Vagina (tissue), 2 donors: ENCODE data around the gene MBD3L2. TPM values are rescaled to one million over a fixed set of nuclear protein-coding genes. Genes with fewer than 3 reads are reported as not detected.
"Not testable (repeated sequence)": the region's sequence is repeated elsewhere in the genome, so short reads cannot be mapped to it uniquely, and the experiment has no call there.

ENCODE experiments used
- DNase-seq, 2 donors: peaks; one replicate each; pipeline ENCODE4 v3.0.0-alpha.2; 2017; ENCODE audit errors: extremely low spot score in 2 of 2
- H3K27ac ChIP-seq: fragments of 200-600 bp; sonication (generic); one replicate; pipeline ENCODE4 v1.5.1; 2019
- H3K27me3 ChIP-seq: fragments of 200-600 bp; sonication (generic); one replicate; pipeline ENCODE4 v1.5.1; 2019
- H3K36me3 ChIP-seq, 2 donors: fragments of 200-600 bp; sonication (generic); one replicate each; pipeline ENCODE4 v1.5.1; 2017 to 2019
- H3K4me1 ChIP-seq: fragments of 200-600 bp; sonication (generic); one replicate; pipeline ENCODE4 v1.5.1; 2019
- H3K4me3 ChIP-seq, 2 donors: fragments of 200-600 bp; sonication (generic); 1 replicate in 1 of 2; 2 replicates in 1 of 2; pipeline ENCODE4 v1.5.1; 2016 to 2019
- H3K9me3 ChIP-seq: fragments of 200-600 bp; sonication (generic); one replicate; pipeline ENCODE4 v1.5.1; 2019
- POLR2A ChIP-seq, 2 donors: fragments of 450-650 bp; IDR thresholded peaks; one replicate each; pipeline ENCODE4 v1.6.1; 2017; ENCODE audit warnings: antibody characterized with exemption in 2 of 2, mild to moderate bottlenecking in 2 of 2, moderate library complexity in 2 of 2
- POLR2AphosphoS5 ChIP-seq, 2 donors: sonication (generic); formaldehyde crosslinking; IDR thresholded peaks; one replicate each; pipeline ENCODE4 v1.9.0; 2017; ENCODE audit warnings: antibody characterized with exemption in 2 of 2, mild to moderate bottlenecking in 2 of 2, low read depth in 1 of 2; ENCODE audit not compliant: insufficient read depth in 1 of 2
- intact Hi-C: fragments of 100-400 bp; cut with DNase I; formaldehyde crosslinking; loops from one replicate; pipeline ENCODE4 v1.15.1; 2023
- total RNA-seq: library from RNA; depleted of rRNA; stranded (reverse); fragments of >200 nt; gene quantifications from one replicate; pipeline ENCODE4 v1.2.3, GENCODE V29; 2016
- TF ChIP-seq, protein P1 (sequence below), 3 experiments: fragments of 450-650 bp in 2 of 3; fragments of 200-600 bp in 1 of 3; sonication (generic) in 1 of 3; IDR thresholded peaks; one replicate each; pipeline ENCODE4 v1.5.1; 2017 to 2019; ENCODE audit warnings: antibody characterized with exemption in 3 of 3, mild to moderate bottlenecking in 2 of 3, moderate library complexity in 2 of 3

The MBD3L2 gene
- not detected for total RNA-seq

DNA sequence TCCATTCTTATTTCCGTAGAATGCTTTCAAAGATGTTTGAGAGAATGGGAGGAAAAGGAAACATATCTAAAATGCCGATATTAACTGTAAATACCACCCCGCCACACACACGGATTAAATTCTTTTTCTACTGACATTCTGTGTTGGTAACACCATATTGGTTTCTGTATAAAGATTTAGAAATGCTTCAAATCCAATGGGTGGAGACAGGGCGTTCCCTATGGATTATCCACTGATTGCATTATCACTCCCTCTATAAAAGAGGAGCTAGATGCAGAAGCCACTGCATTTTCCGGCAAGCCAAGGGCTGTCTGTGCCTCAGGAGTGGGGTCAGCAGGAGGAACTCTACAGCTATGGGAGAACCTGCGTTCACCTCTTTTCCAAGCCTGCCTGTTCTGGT is at the start of gene MBD3L2:
MBD3L2 (plus strand) TSS at position 301 of the 400 bp plus-strand sequence; CDS start at position 354, 53 bp downstream.
- intact Hi-C loops, H3K4me3 ChIP-seq, H3K4me1 ChIP-seq, H3K27ac ChIP-seq, DNase-seq, H3K9me3 ChIP-seq, H3K27me3 ChIP-seq, H3K36me3 ChIP-seq: not testable (repeated sequence)

DNA sequence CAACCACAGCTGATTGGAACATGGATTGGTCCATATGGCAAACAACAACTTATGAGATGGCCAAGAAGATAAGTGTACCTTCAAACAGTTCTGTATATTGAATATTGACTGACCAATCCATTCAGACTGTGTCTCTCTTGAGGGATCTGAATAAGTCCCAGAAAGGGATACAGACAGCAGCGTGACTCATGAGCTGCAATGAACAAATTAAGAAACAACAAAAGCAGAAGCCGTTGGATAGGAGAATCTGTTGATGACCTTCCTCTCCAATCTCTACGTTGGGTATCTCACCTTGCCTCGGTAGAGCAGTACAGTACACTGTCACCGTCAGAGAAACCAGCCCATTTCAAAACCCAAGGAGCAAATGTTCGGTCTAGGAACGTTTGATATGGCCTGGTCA is 49.2 kb upstream of the MBD3L2 start:
- Histone ChIP-seq H3K36me3 (no peaks in the 10 kb centered on the region), H3K9me3 (no peaks in the 10 kb centered on the region), H3K27me3 (no peaks in the 10 kb centered on the region), H3K4me1 (no peaks in the 10 kb centered on the region), H3K4me3 (no peak overlapping the region), H3K27ac (no peak overlapping the region)
- intact Hi-C loops, result no loop called here
- no peak for TF ChIP-seq POLR2AphosphoS5 (IDR thresholded peaks at IDR 0.05; ENCODE audit: insufficient read depth in 1 of 2, low read depth in 1 of 2)
- TF ChIP-seq POLR2A (IDR thresholded peaks at IDR 0.05), result no peak
- TF ChIP-seq, protein P1, sequence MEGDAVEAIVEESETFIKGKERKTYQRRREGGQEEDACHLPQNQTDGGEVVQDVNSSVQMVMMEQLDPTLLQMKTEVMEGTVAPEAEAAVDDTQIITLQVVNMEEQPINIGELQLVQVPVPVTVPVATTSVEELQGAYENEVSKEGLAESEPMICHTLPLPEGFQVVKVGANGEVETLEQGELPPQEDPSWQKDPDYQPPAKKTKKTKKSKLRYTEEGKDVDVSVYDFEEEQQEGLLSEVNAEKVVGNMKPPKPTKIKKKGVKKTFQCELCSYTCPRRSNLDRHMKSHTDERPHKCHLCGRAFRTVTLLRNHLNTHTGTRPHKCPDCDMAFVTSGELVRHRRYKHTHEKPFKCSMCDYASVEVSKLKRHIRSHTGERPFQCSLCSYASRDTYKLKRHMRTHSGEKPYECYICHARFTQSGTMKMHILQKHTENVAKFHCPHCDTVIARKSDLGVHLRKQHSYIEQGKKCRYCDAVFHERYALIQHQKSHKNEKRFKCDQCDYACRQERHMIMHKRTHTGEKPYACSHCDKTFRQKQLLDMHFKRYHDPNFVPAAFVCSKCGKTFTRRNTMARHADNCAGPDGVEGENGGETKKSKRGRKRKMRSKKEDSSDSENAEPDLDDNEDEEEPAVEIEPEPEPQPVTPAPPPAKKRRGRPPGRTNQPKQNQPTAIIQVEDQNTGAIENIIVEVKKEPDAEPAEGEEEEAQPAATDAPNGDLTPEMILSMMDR (IDR thresholded peaks at IDR 0.05), result no peak
- no peak for DNase-seq

DNA sequence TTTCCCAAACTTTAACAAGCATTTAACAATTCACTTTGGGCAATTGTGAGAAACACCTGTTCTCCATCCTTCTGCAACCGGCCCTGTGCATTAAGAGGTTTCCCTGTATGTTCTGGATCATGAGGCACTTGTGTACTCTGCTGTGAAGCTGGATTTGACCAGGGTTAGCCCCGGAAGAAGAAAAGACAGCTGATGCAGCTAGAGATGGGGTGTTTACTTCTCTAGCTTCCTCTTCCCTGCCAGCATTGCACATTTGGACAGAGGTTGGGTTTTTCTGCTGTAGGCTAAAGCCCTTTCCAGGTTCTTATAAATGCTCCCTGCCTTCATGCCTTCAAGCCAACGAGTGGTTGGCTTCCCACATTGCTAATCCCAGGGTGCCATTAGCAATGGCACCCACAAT is 48.8 kb upstream of the MBD3L2 start:
- Histone ChIP-seq H3K27ac (no peak overlapping the region), H3K9me3 (no peaks in the 10 kb centered on the region), H3K36me3 (no peaks in the 10 kb centered on the region), H3K27me3 (no peaks in the 10 kb centered on the region), H3K4me3 (no peak overlapping the region), H3K4me1 (no peaks in the 10 kb centered on the region)
- TF ChIP-seq POLR2AphosphoS5 (IDR thresholded peaks at IDR 0.05; ENCODE audit: insufficient read depth in 1 of 2, low read depth in 1 of 2) (no peak), POLR2A (IDR thresholded peaks at IDR 0.05) (no peak)
- TF ChIP-seq, protein P1 (IDR thresholded peaks at IDR 0.05), result no peak
- DNase-seq, result no peak
- intact Hi-C loops, result no loop called here

DNA sequence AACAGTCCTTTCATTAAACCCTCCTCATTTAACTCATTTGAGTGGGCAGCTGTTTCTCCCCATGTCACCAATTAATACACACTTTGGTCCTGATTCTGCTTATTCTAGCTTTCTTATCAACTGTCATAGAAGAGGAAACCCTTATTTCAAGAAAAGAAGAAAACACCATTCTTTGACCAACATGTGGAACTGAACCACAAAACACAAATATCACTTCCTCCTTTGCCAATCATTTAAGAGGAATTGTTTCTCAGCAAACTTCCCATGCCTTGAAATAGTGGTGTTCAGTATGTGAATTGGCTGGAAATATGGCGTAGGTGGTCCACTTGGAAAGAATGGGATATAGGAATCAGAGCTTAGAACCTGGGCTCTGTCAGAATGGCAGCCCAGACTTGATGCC is 48.3 kb upstream of the MBD3L2 start:
- TF ChIP-seq, protein P1 (IDR thresholded peaks at IDR 0.05), result no peak
- TF ChIP-seq POLR2A (IDR thresholded peaks at IDR 0.05) (no peak), POLR2AphosphoS5 (IDR thresholded peaks at IDR 0.05; ENCODE audit: insufficient read depth in 1 of 2, low read depth in 1 of 2) (no peak)
- Histone ChIP-seq H3K36me3 (no peaks in the 10 kb centered on the region), H3K4me1 (no peaks in the 10 kb centered on the region), H3K9me3 (no peaks in the 10 kb centered on the region), H3K27me3 (no peaks in the 10 kb centered on the region), H3K4me3 (no peak overlapping the region), H3K27ac (no peak overlapping the region)
- no peak for DNase-seq
- intact Hi-C loops, result no loop called here

DNA sequence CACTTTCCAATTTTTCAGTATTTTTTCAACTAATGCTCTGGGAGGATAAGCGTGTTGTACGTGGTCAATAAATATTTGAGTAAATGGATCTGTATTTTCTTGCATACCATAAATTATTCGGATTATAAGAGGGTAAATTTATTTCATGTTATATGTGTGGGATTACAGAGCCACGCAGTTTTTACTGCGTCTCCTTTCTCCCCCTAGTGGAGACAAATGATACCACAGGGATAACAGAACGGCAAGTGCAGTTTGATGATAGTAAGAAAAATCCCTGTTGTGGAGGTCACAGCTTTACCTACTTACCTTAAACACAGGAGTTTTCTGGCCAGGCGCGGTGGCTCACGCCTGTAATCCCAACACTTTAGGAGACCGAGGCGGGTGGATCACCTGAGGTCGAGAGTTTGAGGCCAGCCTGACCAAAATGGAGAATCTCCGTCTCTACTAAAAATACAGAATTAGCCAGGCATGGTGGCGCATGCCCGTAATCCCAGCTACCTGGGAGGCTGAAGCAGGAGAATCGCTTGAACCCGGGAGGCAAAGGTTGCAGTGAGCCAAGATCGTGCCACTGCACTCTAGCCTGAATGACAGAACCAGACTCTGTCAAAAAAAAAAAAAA is 44.7 kb upstream of the MBD3L2 start:
- H3K27ac ChIP-seq, result no peak overlapping the region
- H3K4me3 ChIP-seq, result no peak overlapping the region
- no peaks in the 10 kb centered on the region for H3K27me3 ChIP-seq
- H3K9me3 ChIP-seq, result no peaks in the 10 kb centered on the region
- H3K36me3 ChIP-seq, result no peaks in the 10 kb centered on the region
- DNase-seq, result no peak
- TF ChIP-seq POLR2AphosphoS5 (IDR thresholded peaks at IDR 0.05; ENCODE audit: insufficient read depth in 1 of 2, low read depth in 1 of 2), result no peak
- TF ChIP-seq POLR2A (IDR thresholded peaks at IDR 0.05), result no peak
- TF ChIP-seq, protein P1 (IDR thresholded peaks at IDR 0.05), result no peak
- H3K4me1 ChIP-seq, result no peaks in the 10 kb centered on the region
- intact Hi-C loops, result no loop called here
